Measurements from ENCODE around the gene MCCC1. TPM values are rescaled to one million over a fixed set of nuclear protein-coding genes. Genes with fewer than 3 reads are reported as not detected.

The MCCC1 gene
- total and polyA plus RNA-seq, 2 of the 13 experiments (the other 11 are each of a cell fraction or from before 2014, with no cell fraction given) = 11.7 to 30.1 TPM

DNA sequence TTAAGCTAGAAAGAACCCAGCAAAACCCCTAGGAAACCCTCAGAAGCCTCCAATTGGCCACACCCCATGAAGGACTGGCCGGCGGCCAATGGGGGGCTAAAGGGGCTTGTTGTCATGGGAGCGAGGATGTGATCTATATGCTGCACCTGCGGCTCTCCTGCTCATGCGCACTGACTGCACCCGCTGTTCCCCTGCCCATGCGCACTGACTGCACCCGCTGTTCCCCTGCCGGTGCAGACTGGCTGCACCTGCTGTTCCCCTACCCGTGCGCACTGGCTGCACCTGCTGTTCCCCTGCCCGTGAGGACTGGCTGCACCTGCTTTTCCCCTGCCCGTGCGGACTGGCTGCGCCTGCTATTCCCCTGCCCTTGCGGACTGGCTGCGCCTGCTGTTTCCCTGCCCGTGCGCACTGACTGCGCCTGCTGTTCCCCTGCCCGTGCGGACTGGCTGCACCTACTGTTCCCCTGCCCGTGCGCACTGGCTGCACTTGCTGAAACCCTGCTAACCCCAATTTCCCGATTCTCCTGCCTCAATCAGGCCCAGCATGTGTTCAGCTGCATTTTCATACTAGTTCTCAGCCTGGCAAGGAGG is 16.8 kb upstream of the MCCC1 start (continued):
- TF ChIP-seq, protein P1, sequence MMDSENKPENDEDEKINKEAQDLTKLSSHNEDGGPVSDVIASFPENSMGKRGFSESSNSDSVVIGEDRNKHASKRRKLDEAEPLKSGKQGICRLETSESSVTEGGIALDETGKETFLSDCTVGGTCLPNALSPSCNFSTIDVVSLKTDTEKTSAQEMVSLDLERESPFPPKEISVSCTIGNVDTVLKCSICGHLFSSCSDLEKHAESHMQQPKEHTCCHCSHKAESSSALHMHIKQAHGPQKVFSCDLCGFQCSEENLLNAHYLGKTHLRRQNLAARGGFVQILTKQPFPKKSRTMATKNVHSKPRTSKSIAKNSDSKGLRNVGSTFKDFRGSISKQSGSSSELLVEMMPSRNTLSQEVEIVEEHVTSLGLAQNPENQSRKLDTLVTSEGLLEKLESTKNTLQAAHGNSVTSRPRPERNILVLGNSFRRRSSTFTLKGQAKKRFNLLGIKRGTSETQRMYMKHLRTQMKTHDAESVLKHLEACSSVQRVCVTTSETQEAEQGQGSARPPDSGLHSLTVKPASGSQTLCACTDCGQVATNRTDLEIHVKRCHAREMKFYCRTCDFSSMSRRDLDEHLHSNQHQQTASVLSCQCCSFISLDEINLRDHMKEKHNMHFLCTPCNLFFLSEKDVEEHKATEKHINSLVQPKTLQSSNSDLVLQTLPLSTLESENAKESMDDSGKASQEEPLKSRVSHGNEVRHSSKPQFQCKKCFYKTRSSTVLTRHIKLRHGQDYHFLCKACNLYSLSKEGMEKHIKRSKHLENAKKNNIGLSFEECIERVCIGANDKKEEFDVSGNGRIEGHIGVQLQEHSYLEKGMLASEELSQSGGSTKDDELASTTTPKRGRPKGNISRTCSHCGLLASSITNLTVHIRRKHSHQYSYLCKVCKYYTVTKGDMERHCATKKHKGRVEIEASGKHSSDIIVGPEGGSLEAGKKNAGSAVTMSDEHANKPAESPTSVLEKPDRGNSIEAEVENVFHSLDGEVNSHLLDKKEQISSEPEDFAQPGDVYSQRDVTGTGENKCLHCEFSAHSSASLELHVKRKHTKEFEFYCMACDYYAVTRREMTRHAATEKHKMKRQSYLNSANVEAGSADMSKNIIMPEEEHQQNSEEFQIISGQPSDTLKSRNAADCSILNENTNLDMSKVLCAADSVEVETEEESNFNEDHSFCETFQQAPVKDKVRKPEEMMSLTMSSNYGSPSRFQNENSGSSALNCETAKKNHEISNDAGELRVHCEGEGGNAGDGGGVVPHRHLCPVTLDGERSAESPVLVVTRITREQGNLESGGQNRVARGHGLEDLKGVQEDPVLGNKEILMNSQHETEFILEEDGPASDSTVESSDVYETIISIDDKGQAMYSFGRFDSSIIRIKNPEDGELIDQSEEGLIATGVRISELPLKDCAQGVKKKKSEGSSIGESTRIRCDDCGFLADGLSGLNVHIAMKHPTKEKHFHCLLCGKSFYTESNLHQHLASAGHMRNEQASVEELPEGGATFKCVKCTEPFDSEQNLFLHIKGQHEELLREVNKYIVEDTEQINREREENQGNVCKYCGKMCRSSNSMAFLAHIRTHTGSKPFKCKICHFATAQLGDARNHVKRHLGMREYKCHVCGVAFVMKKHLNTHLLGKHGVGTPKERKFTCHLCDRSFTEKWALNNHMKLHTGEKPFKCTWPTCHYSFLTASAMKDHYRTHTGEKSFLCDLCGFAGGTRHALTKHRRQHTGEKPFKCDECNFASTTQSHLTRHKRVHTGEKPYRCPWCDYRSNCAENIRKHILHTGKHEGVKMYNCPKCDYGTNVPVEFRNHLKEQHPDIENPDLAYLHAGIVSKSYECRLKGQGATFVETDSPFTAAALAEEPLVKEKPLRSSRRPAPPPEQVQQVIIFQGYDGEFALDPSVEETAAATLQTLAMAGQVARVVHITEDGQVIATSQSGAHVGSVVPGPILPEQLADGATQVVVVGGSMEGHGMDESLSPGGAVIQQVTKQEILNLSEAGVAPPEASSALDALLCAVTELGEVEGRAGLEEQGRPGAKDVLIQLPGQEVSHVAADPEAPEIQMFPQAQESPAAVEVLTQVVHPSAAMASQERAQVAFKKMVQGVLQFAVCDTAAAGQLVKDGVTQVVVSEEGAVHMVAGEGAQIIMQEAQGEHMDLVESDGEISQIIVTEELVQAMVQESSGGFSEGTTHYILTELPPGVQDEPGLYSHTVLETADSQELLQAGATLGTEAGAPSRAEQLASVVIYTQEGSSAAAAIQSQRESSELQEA (CRISPR knock-in tag; IDR thresholded peaks at IDR 0.05; ENCODE audit: not compliant biosample characterization) = peak; percentile 39
- TF ChIP-seq, protein P2, sequence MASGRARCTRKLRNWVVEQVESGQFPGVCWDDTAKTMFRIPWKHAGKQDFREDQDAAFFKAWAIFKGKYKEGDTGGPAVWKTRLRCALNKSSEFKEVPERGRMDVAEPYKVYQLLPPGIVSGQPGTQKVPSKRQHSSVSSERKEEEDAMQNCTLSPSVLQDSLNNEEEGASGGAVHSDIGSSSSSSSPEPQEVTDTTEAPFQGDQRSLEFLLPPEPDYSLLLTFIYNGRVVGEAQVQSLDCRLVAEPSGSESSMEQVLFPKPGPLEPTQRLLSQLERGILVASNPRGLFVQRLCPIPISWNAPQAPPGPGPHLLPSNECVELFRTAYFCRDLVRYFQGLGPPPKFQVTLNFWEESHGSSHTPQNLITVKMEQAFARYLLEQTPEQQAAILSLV (CRISPR knock-in tag; IDR thresholded peaks at IDR 0.05; ENCODE audit: borderline replicate concordance) = no peak
- TF ChIP-seq STAG1 (CRISPR knock-in tag; IDR thresholded peaks at IDR 0.05) = no peak
- TF ChIP-seq, protein P3, sequence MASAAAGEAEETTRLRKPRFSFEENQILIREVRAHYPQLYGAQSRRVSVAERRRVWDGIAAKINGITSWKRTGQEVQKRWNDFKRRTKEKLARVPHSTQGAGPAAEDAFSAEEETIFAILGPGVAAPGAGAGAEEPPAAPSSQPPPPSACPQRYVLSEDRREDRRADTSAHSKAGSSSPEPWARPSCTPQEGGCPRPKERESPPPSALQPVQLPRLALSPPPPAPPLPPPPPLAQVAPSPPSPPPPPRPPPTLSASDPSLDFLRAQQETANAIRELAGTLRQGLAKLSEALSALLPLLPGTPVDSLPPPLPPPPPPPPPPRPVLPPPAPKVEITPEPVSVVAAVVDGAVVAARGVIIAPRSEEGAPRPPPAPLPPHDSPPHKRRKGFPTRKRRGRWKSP (CRISPR knock-in tag; IDR thresholded peaks at IDR 0.05) = peak; percentile 88; the same call in 1 of the 2 replicates
- TF ChIP-seq, protein P4, sequence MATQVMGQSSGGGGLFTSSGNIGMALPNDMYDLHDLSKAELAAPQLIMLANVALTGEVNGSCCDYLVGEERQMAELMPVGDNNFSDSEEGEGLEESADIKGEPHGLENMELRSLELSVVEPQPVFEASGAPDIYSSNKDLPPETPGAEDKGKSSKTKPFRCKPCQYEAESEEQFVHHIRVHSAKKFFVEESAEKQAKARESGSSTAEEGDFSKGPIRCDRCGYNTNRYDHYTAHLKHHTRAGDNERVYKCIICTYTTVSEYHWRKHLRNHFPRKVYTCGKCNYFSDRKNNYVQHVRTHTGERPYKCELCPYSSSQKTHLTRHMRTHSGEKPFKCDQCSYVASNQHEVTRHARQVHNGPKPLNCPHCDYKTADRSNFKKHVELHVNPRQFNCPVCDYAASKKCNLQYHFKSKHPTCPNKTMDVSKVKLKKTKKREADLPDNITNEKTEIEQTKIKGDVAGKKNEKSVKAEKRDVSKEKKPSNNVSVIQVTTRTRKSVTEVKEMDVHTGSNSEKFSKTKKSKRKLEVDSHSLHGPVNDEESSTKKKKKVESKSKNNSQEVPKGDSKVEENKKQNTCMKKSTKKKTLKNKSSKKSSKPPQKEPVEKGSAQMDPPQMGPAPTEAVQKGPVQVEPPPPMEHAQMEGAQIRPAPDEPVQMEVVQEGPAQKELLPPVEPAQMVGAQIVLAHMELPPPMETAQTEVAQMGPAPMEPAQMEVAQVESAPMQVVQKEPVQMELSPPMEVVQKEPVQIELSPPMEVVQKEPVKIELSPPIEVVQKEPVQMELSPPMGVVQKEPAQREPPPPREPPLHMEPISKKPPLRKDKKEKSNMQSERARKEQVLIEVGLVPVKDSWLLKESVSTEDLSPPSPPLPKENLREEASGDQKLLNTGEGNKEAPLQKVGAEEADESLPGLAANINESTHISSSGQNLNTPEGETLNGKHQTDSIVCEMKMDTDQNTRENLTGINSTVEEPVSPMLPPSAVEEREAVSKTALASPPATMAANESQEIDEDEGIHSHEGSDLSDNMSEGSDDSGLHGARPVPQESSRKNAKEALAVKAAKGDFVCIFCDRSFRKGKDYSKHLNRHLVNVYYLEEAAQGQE (IDR thresholded peaks at IDR 0.05; ENCODE audit: borderline replicate concordance in 1 of 2, low read depth in 1 of 2, low read length in 2 of 2) = no peak
- TF ChIP-seq, protein P5, sequence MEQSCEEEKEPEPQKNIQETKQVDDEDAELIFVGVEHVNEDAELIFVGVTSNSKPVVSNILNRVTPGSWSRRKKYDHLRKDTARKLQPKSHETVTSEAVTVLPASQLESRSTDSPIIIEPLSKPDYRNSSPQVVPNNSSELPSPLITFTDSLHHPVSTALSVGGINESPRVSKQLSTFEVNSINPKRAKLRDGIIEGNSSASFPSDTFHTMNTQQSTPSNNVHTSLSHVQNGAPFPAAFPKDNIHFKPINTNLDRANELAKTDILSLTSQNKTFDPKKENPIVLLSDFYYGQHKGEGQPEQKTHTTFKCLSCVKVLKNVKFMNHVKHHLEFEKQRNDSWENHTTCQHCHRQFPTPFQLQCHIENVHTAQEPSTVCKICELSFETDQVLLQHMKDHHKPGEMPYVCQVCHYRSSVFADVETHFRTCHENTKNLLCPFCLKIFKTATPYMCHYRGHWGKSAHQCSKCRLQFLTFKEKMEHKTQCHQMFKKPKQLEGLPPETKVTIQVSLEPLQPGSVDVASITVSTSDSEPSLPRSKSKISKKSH (CRISPR knock-in tag; IDR thresholded peaks at IDR 0.05; ENCODE audit: borderline replicate concordance) = no peak
- TF ChIP-seq, protein P6, sequence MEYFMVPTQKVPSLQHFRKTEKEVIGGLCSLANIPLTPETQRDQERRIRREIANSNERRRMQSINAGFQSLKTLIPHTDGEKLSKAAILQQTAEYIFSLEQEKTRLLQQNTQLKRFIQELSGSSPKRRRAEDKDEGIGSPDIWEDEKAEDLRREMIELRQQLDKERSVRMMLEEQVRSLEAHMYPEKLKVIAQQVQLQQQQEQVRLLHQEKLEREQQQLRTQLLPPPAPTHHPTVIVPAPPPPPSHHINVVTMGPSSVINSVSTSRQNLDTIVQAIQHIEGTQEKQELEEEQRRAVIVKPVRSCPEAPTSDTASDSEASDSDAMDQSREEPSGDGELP (IDR thresholded peaks at IDR 0.05; ENCODE audit: borderline replicate concordance, low read depth) = no peak

Measured in HepG2 (cell line).